GM18505 (cell line): Measurements from ENCODE around the gene PCDHA1.
"Not testable (repeated sequence)": the region's sequence is repeated elsewhere in the genome, so short reads cannot be mapped to it uniquely, and the experiment has no call there.

Experiments used
- ATAC-seq: cut with Tn5 transposase; IDR thresholded peaks from one replicate; pipeline ENCODE4 v1.9.1; 2021; ENCODE audit not compliant: unreplicated experiment
- POLR2A ChIP-seq: IDR thresholded peaks from 4 replicates; pipeline ENCODE4 v1.6.1; 2011; ENCODE audit warnings: borderline replicate concordance; ENCODE audit not compliant: insufficient read depth, insufficient read length; ENCODE audit errors: extremely low read depth

PCDHA1 gene

DNA sequence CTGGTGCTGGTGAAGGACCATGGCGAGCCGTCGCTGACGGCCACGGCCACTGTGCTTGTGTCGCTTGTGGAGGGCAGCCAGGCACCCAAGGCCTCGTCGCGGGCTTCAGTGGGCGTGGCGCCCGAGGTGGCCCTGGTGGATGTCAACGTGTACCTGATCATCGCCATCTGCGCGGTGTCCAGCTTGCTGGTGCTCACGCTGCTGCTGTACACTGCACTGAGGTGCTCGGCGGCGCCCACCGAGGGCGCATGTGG is 72.0 kb downstream of the PCDHA1 start:
- TF ChIP-seq POLR2A = no peak
- no peak for ATAC-seq

DNA sequence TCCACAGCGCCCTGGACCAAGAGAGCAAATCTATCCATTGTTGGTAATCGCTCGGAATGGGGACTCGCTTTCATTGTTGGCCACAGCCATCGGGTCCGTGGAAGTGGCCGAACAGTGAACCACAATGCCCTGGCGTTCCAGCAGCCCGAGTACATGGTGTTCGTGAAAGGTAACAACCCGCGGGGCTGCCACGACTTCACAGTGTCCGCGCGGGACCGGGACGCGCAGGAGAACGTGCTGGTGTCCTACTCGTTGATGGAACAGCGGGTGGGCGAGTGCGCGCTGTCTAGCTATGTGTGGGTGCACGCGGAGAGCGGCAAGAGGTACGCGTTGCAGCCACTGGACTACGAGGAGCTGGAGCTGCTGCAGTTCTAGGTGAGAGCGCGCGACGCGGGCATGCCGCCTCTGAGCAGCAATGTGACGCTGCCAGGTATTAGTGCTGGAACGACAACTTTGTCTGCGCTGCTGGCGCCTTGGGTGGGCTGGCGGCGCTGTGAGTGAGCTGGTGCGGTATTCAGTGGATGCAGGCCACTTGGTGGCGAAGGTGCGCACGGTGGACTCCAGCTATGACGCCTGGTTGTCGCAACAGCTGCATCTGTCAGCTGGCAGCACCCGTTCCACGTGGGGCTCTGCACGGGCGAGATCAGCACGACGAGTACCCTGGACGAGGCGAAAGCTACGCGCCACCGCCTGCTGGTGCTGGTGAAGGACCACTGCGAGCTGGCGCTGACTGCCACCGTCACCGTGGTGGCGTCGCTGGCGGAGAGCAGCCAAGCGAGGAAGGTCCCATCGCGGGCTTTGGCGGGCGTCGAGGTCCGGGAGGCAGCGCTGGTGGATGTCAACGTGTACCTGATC is 76.7 kb downstream of the PCDHA1 start:
- TF ChIP-seq POLR2A = no peak
- ATAC-seq = no peak

DNA sequence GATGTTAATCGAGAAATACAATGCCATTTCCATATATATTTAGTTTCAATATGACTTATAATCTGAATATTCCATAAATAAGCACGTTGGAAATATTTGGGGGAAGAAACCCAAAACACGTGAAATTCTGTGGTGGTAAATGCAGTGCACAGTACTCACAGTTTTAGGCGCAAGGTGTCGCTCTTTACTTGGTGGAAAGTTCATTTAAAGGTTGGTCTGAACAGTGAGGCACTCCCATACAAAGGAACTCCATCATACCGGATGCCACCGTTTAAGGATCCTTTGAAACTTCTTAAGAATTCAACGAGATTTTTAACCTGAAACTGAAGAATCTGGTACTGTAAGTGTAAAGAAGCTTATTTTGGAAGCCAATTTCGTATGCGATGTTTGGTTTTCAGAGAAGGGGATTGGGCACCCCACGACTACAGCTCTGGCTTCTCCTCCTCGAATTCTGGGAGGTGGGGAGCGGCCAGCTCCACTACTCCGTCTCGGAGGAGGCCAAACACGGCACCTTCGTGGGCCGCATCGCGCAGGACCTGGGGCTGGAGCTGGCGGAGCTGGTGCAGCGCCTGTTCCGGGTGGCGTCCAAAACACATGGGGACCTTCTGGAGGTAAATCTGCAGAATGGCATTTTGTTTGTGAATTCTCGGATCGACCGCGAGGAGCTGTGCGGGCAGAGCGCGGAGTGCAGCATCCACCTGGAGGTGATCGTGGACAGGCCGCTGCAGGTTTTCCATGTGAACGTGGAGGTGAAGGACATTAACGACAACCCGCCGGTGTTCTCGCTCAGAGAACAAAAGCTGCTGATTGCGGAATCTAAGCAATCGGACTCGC is 83.0 kb downstream of the PCDHA1 start, which contains the start of gene PCDHA11:
PCDHA11 (plus strand) TSS at position 237 of the 834 bp plus-strand sequence; CDS start at position 384, 147 bp downstream.
- no peak for TF ChIP-seq POLR2A
- no peak for ATAC-seq

DNA sequence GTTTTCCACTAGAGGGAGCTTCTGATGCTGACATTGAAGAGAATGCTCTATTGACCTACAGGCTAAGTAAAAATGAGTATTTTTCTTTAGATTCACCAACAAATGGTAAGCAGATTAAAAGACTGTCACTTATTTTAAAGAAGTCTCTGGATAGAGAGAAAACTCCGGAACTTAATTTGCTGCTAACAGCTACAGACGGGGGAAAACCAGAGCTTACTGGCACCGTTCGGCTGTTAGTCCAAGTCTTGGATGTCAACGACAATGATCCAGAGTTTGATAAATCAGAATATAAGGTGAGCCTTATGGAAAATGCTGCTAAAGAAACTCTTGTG is 83.6 kb downstream of the PCDHA1 start:
- no peak for ATAC-seq
- TF ChIP-seq POLR2A = no peak

- TF ChIP-seq POLR2A = no peak
- ATAC-seq = no peak
These were observed 84.6 kb downstream of the PCDHA1 start for GRCh38 chr5:140870221-140871201.

- no peak for TF ChIP-seq POLR2A
- ATAC-seq = no peak
These were observed 89.4 kb downstream of the PCDHA1 start, which contains the start of gene PCDHA12 for GRCh38 chr5:140875085-140876065. PCDHA12 (plus strand) TSS chr5:140875308; CDS start chr5:140875473, 165 bp downstream.

- ATAC-seq = not testable (repeated sequence)
These were observed 90.8 kb downstream of the PCDHA1 start for GRCh38 chr5:140876541-140877261.

DNA sequence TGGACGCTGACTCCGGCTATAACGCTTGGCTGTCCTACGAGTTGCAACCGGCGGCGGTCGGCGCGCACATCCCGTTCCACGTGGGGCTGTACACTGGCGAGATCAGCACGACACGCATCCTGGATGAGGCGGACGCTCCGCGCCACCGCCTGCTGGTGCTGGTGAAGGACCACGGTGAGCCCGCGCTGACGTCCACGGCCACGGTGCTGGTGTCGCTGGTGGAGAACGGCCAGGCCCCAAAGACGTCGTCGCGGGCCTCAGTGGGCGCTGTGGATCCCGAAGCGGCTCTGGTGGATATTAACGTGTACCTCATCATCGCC is 91.3 kb downstream of the PCDHA1 start:
- TF ChIP-seq POLR2A = no peak
- ATAC-seq = no peak

- no peak for TF ChIP-seq POLR2A
- no peak for ATAC-seq
These were observed 96.1 kb downstream of the PCDHA1 start, which contains the start of gene PCDHA13 for GRCh38 chr5:140881889-140882590. PCDHA13 (plus strand) TSS chr5:140882124; CDS start chr5:140882269, 145 bp downstream.

- TF ChIP-seq POLR2A = no peak
- no peak for ATAC-seq
These were observed 96.6 kb downstream of the PCDHA1 start for GRCh38 chr5:140882591-140882899.

- TF ChIP-seq POLR2A = no peak
- ATAC-seq = no peak
These were observed 97.4 kb downstream of the PCDHA1 start for GRCh38 chr5:140883373-140883772.

DNA sequence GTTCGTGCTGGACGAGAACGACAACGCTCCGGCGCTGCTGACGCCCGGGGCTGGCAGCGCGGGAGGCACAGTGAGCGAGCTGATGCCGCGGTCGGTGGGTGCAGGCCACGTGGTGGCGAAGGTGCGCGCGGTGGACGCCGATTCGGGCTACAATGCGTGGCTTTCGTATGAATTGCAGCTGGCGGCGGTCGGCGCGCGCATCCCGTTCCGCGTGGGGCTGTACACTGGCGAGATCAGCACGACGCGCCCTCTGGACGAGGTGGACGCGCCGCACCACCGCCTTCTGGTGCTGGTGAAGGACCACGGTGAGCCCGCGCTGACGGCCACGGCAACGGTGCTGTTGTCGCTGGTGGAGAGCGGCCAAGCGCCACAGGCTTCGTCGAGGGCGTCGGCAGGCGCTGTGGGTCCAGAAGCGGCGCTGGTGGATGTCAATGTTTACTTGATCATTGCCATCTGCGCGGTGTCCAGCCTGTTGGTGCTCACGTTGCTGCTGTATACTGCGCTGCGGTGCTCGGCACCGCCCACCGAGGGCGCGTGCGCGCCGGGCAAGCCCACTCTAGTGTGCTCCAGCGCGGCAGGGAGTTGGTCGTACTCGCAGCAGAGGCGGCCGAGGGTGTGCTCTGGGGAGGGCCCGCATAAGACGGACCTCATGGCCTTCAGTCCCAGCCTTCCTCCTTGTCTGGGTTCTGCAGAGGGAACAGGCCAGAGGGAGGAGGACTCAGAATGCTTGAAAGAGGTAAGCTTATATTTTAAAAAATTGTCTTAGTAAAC is 98.2 kb downstream of the PCDHA1 start:
- ATAC-seq = no peak
- TF ChIP-seq POLR2A = no peak
